ENCODE results near the gene C3.
"Not testable (repeated sequence)": the region's sequence is repeated elsewhere in the genome, so short reads cannot be mapped to it uniquely, and the experiment has no call there.

C3 gene

DNA sequence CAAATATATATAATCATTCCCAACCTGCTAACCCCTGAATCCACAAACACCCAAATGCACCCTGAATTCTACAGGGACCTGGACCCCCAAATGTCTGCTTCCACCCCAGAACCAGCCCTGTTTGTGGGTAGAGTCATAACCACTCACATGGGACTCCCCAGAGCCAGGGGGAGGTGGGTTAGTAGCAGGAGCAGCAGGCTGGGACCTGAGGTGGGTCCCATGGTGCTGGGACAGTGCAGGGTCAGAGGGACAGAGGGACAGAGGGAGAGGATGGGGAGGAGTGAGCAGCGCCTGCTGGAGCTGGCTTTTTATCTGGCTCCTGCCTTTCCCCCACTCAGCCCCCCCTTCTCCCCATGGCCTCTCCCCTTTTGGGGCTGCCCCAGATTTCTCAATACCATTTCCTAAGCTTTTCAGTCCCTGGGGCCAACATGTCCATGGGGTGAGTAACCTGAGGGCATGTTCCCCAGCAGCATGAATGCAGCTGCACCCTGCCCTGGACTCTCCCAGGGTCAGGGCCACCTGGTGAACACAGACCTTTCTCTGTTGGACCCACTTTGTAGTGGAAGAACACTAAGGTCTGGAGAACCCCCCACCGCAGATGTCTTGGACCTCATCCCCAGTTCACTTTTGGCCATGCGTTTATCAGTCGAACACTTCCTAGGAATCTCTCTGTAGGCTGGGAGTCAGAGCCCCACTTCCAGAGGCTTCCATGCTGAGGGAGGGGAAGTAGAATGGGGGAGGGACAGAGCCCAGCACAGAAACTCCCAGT is at the start of gene C3:
TSS of gene C3 (minus strand) at position 282 of the 769 bp plus-strand sequence. CDS start at position 221, 61 bp downstream.
- in situ Hi-C loops (cut with MboI; ENCODE audit: low sequenced_read_pairs): no loop called here

DNA sequence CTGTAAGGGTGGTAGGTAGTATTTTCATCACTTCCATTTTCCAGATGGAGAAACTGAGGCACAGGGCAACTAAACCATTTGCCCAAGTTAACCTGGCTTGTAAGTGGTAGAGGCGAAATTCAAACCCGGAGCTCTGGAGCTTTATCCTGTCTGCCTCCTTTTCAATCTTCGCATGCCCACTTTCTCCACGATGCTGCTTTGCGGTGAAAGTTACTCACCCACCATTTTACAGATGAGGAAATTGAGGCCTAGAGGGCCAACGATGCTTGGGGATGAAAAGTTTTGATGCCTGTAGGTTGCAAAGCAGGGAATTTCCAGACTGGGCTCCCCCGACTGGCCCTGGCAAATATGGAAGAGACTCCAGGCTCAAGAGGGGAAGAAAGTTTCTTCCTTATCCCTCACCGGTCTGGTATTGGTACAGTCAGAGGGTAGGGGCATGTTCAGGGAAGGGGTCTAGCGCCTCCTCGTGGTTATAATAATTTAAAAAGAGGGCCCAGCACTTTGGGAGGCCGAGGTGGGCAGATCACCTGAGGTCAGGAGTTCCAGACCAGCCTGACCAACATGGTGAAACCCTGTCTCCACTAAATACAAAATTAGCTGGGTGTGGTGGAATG is 48.7 kb upstream of the C3 start:
- in situ Hi-C loops (cut with MboI; ENCODE audit: low sequenced_read_pairs): no loop called here

DNA sequence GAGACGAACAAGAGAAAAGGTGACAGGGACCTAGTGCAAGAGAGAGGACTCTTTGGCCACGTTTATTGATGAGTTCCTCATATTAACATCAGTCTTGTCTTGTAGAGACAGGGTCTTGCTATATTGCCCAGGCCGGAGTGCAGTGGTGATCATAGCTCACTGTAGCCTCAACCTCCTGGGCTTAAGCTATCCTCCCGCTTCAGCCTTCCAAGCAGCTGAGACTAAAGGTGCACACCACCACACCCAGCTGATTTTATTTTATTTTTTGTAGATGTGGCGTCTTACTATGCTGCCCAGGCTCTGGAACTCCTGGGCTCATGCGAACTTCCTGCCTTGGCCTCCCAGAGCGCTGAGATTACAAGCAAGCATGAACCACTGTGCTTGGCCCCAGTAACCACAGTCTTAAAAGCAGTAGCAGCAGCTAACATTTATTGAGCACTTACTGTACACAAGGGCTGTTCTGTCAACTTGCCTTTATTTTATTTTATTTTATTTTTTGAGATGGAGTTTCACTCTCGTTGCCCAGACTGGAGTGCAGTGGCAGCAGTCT is 47.9 kb upstream of the C3 start:
- in situ Hi-C loops (cut with MboI; ENCODE audit: low sequenced_read_pairs): no loop called here

DNA sequence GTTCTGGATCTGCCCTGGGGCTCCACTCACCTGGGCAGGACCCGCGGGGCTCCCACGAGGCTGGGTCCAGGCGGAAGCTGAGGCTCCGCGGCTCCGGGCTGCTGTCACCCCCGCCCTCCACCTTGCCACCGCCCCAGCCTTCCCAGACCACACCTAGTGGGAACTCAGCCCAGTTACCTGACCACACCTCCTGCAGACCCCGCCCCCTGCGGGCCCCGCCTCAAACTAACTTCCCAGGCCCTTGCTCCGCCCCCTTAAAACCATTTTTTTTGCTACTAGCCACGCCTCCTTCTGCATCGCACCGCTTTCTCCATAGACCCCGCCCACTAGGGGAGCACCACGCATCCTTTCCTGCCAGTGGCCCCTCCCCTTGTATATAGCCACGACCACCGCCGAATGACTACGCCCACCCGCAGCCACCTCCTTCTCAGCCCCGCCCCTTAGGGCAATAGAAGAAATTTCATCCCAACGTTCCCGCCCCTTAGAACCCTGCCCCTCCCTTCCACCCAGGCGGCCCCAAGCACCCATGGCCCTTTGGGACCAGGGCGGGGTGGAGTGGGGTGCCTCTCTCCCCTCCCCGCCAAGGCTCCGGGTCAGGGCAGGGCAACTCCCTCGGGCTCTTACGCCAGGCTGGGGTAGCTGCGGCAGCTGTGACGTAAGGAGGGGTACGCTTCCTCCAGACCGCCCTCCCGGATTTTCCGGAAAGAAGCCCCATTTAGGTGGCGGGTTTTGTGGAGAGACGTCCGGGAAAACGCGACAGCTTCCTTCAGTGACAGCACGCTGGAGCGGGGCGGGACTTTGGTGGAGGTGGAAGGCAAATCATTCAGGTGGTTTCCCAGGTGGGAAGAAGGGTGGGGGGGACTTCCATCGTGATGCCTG is 47.1 kb upstream of the C3 start, which contains the start of gene SH2D3A:
TSS of gene SH2D3A (minus strand) at position 79 of the 879 bp plus-strand sequence. CDS start 3,687 bp downstream, outside the sequence.
- in situ Hi-C loops (cut with MboI; ENCODE audit: low sequenced_read_pairs): no loop called here

DNA sequence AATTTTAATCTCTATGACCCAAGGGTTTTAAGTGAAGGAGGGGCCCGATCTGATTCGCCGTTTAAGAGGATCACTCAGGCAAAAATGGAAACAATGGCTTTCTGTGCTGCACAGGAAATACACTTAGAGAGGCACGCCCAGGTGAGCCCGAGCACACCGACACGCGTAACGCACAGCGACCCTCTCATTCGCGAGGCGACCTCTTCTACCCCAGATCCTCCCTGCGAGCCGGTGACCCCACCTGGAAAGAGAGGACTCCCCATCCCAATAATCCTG is 46.6 kb upstream of the C3 start:
- in situ Hi-C loops (cut with MboI; ENCODE audit: low sequenced_read_pairs): no loop called here

DNA sequence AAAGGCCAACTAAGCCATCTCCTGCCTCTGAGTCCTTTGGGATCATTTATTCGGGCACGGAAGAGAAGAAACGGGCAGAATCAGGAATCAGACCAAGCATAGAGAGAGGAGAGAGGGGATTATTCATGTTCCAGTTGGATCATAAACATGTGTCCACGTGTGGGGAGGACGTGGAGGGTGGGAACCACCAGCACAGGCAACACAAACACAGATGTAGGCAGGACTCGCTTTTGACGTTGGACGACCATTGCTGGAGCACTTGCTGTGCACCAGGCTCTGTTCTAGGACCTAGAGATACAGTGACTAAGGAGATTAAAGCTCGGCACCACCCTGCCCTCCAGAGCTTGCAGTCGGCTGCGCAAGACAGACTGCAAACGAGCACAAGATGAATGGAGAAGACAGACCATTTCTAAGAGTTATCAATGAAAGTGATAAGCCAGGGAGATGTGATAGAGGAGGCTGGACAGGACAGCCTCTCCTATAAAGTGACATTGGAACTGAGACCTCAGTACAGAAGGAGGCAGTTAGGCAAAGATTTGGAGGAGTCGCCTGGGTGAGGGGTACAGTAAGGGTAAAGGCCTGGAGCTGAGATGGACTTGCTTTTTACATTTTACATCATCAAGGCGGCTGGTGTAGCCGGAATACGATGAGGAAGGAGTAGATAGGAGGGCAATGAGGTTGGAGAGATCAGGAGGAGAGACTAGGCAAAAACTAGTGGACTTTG is 46.1 kb upstream of the C3 start:
- in situ Hi-C loops (cut with MboI; ENCODE audit: low sequenced_read_pairs): no loop called here

DNA sequence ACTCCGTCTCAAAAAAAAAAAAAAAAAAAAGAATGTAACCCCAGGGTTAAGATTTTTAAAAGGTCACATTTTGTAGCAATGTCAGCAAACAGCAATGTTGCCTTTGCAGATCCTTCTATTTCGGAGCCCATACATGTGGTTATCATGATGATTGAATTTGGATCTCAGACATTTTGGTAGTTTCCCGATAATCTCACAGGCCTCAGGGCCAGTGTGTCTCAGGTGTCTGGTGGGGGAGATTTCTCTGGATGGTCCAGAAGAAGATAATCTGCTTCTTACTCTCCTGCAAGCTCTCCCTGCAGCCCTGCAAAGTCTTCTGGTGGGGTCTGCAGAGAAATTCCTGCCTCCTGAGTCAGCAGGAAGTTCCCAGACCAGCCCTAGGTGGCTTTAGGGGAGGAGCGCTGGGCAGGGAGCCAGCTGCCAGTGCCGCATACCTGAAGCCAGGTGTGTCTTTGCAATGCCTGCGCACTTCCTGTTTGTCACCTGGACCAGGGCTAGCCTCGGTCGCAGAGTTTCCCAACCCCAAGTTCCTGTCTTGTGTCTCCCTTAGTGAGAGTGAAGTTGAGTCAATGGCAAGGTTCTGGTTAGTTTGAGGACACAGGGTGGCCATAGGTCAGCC is 45.4 kb upstream of the C3 start:
- in situ Hi-C loops (cut with MboI; ENCODE audit: low sequenced_read_pairs): no loop called here

DNA sequence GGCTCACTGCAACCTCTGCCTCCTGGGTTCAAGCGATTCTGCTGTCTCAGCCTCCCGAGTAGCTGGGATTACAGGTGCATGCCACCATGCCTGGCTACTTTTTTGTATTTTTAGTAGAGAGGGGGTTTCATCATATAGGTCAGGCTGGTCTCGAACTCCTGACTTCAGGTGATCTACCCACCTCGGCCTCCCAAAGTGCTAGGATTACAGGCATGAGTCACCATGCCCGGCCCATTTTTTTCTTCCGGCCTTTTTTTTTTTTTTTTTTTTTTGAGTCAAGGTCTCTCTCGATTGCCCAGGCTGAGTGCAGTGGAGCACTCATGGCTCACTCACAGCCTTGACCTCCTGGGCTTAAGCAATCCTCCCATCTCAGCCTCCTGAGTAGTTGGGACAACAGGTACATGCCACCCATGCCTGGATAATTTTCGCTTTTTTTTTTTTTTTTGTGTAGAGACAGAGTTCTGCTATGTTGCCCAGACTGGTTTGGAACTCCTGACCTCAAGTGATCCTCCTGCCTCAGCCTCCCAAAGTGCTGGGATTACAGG is 41.9 kb upstream of the C3 start:
- in situ Hi-C loops (cut with MboI; ENCODE audit: low sequenced_read_pairs): not testable (repeated sequence)

DNA sequence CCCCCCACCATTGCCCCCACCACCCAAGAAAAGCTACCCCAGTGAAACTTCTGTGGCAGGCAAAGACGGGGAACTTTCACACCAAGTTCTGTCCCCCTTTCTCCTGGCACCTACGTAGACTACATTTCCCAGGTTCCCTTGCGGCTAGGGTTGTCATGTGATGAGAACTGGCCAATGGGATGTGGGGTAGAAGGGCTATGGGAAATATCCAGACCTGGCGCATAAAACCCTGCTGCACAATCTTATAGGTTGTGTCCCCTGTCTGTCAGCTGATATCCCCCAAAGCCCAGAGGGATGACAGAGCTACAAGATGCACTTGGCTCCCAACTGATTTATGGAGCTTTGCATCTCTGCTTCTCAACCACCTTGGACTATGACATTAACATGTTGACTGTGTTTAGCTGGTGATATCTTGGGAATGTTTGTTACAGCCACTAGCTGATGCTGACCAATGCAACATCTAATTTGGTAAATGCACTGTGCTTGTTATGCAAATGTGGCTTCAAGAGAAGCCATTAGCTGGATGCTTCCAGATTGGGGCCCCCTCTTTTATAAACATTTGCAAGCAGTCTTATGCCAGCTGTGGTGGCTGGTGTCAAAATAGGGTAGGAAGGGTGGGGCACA is 40.7 kb upstream of the C3 start:
- in situ Hi-C loops (cut with MboI; ENCODE audit: low sequenced_read_pairs): no loop called here

DNA sequence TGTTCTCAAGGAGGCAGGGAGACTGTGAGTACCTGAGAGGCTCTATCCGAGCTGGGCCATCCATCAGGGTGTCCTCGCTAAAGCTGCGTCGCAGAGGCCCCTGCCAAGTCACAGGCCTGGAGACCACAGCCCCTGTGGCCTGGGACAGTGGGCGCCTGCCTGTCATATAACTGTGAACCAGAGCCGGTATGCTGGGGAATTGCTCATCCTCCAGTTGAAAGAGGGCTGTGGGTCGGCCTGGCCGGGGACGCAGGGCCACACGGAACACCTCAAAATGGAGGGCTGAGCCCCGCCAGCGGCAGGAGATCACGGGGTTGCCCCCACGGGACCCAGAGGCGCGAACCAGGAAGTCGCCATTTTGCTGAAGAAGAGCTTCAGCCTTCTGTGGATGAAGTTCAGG is 40.2 kb upstream of the C3 start:
- in situ Hi-C loops (cut with MboI; ENCODE audit: low sequenced_read_pairs): no loop called here

- in situ Hi-C loops (cut with MboI; ENCODE audit: low sequenced_read_pairs): loop anchor here (10.0 kb wide), 1 partner anchor 240 kb away; no protein-coding TSS in a partner anchor
Observed at GRCh38 chr19:6754653-6755463, 34.4 kb upstream of the C3 start.

DNA sequence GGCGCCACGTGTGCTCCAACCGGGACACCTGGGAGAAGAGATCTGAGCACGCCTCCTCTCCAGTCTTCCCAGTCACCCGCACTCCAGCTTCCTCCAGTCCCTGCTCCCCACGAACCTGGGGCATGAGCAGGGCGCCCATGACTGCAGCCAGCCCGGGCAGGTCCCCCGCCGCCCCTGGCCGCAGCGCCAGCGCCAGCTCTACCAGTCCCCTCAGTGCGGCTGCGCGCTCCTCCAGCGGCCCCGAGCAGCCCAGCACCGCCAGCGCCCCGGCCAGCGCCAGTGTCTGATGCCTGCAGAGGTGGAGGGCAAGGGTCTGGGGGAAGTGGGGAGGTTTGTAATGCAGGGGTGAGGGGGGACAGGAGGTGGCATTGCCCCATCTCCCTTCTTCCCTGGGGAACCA is 33.7 kb upstream of the C3 start:
- in situ Hi-C loops (cut with MboI; ENCODE audit: low sequenced_read_pairs): loop anchor here (10.0 kb wide), 1 partner anchor 239 kb away; no protein-coding TSS in a partner anchor

- in situ Hi-C loops (cut with MboI; ENCODE audit: low sequenced_read_pairs): loop anchor here (10.0 kb wide), 1 partner anchor 239 kb away; no protein-coding TSS in a partner anchor
Observed at GRCh38 chr19:6753178-6754031, 33.0 kb upstream of the C3 start.

DNA sequence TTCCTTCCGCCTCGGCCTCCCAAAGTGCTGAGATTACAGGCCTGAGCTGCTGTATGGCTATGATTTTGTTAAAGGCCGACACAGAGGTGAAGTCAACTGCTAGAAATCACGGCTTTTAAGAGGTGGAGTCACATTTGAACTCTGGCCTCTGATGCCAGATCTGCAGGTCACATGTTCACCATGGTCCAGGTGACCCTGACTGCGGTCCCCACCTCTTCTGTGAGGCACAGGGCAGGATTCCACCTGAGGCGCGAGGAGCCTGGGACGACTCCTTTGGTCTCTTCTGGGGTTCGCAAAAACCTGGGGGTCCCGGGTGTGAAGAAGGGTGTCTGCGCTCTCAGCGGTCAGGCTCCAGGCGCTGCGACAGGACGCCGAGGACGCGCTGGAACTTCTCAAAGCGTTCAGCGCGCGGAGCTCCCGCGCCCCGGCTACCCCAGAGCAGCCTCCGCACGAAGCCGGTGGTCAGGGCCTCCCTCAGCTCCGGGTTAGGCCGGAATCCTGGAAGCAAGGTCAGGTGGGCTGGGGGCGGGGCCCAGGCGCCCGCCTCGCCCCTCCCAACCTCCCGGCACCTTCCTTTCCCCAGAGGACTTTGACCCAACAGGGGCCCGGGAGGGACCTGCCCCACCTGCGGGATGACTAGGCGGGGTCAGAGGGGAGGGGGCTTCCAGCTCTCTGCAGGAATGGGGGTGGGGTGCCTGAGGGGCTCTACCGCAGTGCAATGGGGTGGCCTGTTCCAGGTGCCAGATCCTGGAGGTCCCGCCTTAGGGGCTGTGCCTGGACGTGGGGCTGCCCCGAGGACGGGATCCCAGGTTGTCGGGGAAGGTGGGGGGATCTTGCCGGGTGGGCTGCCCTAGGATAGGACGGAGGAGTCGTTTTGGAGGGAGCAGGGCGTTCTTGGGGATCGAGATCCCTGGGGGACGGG is 32.1 kb upstream of the C3 start:
- in situ Hi-C loops (cut with MboI; ENCODE audit: low sequenced_read_pairs): loop anchor here (10.0 kb wide), 1 partner anchor 238 kb away; no protein-coding TSS in a partner anchor

- in situ Hi-C loops (cut with MboI; ENCODE audit: low sequenced_read_pairs): loop anchor here (10.0 kb wide), 1 partner anchor 236 kb away; no protein-coding TSS in a partner anchor
Observed at GRCh38 chr19:6751189-6751588, 30.7 kb upstream of the C3 start.

- in situ Hi-C loops (cut with MboI; ENCODE audit: low sequenced_read_pairs): loop anchor here (10.0 kb wide), 1 partner anchor 235 kb away; no protein-coding TSS in a partner anchor
Observed at GRCh38 chr19:6750062-6750461, 29.6 kb upstream of the C3 start.

Data from HL-60/S4 treated with retinoic acid at 250 ng/mL for 4 days and 3 days (cell line).